ENCODE results near the gene BRF1.

- TF ChIP-seq CTCF (IDR thresholded peaks at IDR 0.05) = no peak
- no peak for TF ChIP-seq EZH2 (IDR thresholded peaks at IDR 0.05)
- no peak for TF ChIP-seq EZH2phosphoT487 (IDR thresholded peaks at IDR 0.05)
Observed at GRCh38 chr14:105346200-105346533, 45.4 kb upstream of the BRF1 start.
